Gastroesophageal sphincter (tissue), 4 donors: ENCODE data around the gene CHCHD6. TPM values are rescaled to one million over a fixed set of nuclear protein-coding genes. Genes with fewer than 3 reads are reported as not detected.

Experiments used
- ATAC-seq: fragments of 150-250 bp; one replicate; pipeline ENCODE4 v1.9.1; 2016; ENCODE audit warnings: mild to moderate bottlenecking, moderate library complexity
- H3K27ac ChIP-seq, 4 donors: fragments of 200-600 bp; sonication (generic) in 3 of 4; 1 replicate in 3 of 4; 2 replicates in 1 of 4; pipeline ENCODE4 v1.5.1; 2016 to 2019
- H3K27me3 ChIP-seq: fragments of 200-600 bp; sonication (generic); one replicate; pipeline ENCODE4 v1.5.1; 2019
- H3K36me3 ChIP-seq, 2 donors: fragments of 200-600 bp; sonication (generic); one replicate each; pipeline ENCODE4 v1.5.1; 2019; ENCODE audit warnings: control low read depth in 1 of 2
- H3K4me1 ChIP-seq, 3 donors: fragments of 200-600 bp; sonication (generic); 1 replicate in 2 of 3; 2 replicates in 1 of 3; pipeline ENCODE4 v1.5.1; 2016 to 2019; ENCODE audit warnings: control low read depth in 2 of 3
- H3K4me3 ChIP-seq, 2 donors: fragments of 200-600 bp; sonication (generic); one replicate each; pipeline ENCODE4 v1.5.1; 2019; ENCODE audit warnings: mild to moderate bottlenecking in 1 of 2, moderate library complexity in 1 of 2
- H3K9me3 ChIP-seq, 3 donors: fragments of 200-600 bp; sonication (generic); one replicate each; pipeline ENCODE4 v1.5.1; 2017 to 2019; ENCODE audit warnings: control low read depth in 2 of 3
- CTCF ChIP-seq, 4 experiments: fragments of 200-600 bp in 2 of 4; fragments of 450-650 bp in 2 of 4; sonication (generic) in 1 of 4; IDR thresholded peaks; one replicate each; pipeline ENCODE4 v1.5.1; 2017 to 2019; ENCODE audit warnings: antibody characterized with exemption in 4 of 4, mild to moderate bottlenecking in 2 of 4, moderate library complexity in 2 of 4
- EP300 ChIP-seq: sonication (generic); formaldehyde crosslinking; IDR thresholded peaks from one replicate; pipeline ENCODE4 v1.6.1; 2017; ENCODE audit warnings: antibody characterized with exemption, mild to moderate bottlenecking
- POLR2A ChIP-seq, 2 donors: fragments of 450-650 bp; IDR thresholded peaks; one replicate each; pipeline ENCODE4 v1.6.1; 2017; ENCODE audit warnings: antibody characterized with exemption in 2 of 2, mild to moderate bottlenecking in 2 of 2, moderate library complexity in 1 of 2
- POLR2AphosphoS5 ChIP-seq: sonication (generic); formaldehyde crosslinking; IDR thresholded peaks from one replicate; pipeline ENCODE4 v1.6.1; 2017; ENCODE audit warnings: antibody characterized with exemption
- WGBS, 2 donors: methylation state at CpG; one replicate each; pipeline ENCODE4 v1.1.5; 2018; ENCODE audit warnings: low coverage in 1 of 2; 5-methylcytosine and 5-hydroxymethylcytosine counted together
- total RNA-seq, 4 donors: library from RNA; depleted of rRNA; stranded (reverse); fragments of >200 nt; gene quantifications; one replicate each; pipeline ENCODE4 v1.1.0, GENCODE V29; 2016

Gene CHCHD6
- total RNA-seq, 4 donors from 2014 or later: 8.5 to 37.2 (median 15.2) TPM

- peaks cover 0 to 56% (median 27%) of the 10 kb centered on the region in 3 donors for H3K4me1 ChIP-seq
Measured at GRCh38 chr3:127000761-127001160, 296.7 kb downstream of the CHCHD6 start.

GRCh38 chr3:127001486-127002194 is 297.6 kb downstream of the CHCHD6 start:
- ATAC-seq: no peak
- Histone ChIP-seq H3K4me1 (peaks cover 0 to 58% (median 27%) of the 10 kb centered on the region in 3 donors), H3K36me3 (no peaks in the 10 kb centered on the region), H3K9me3 (no peaks in the 10 kb centered on the region), H3K4me3 (peak overlapping the region in 1 of 2 donors; percentile 34), H3K27ac (peak overlapping the region; percentile 8 to 80 (median 75)), H3K27me3 (no peaks in the 10 kb centered on the region)
- TF ChIP-seq POLR2AphosphoS5: no peak
- no peak for TF ChIP-seq POLR2A (IDR thresholded peaks at IDR 0.05)
- TF ChIP-seq CTCF (IDR thresholded peaks at IDR 0.05): peak in 1 of 4 experiments; percentile 39
- no peak for TF ChIP-seq EP300
- no CpG with 5 or more reads among the region's 23 CpGs for WGBS, 2 donors

More at GRCh38 chr3:127000761-127001160, 296.7 kb downstream of the CHCHD6 start:
- 57% methylated on average over 1 of the region's 12 CpGs; no CpG with 5 or more reads in 1 of the 2 donors for WGBS, 2 donors
- no peak overlapping the region for H3K4me3 ChIP-seq
- no peaks in the 10 kb centered on the region for H3K36me3 ChIP-seq
- no peak for ATAC-seq
- TF ChIP-seq POLR2AphosphoS5: no peak
- no peak for TF ChIP-seq EP300
- TF ChIP-seq POLR2A (IDR thresholded peaks at IDR 0.05): no peak
- TF ChIP-seq CTCF (IDR thresholded peaks at IDR 0.05): no peak
- H3K9me3 ChIP-seq: no peaks in the 10 kb centered on the region
- no peaks in the 10 kb centered on the region for H3K27me3 ChIP-seq
- peak overlapping the region in 3 of 4 donors; percentile 74 to 80 (median 76) for H3K27ac ChIP-seq

- TF ChIP-seq EP300 (no peak), CTCF (IDR thresholded peaks at IDR 0.05) (peak in 2 of 4 experiments; percentile 45 to 66), POLR2AphosphoS5 (peak; percentile 48), POLR2A (IDR thresholded peaks at IDR 0.05) (no peak)
- 27% methylated on average over 9 of the region's 26 CpGs; no CpG with 5 or more reads in 1 of the 2 donors for WGBS, 2 donors
- H3K27me3 ChIP-seq: no peaks in the 10 kb centered on the region
- H3K4me3 ChIP-seq: peak overlapping the region in 1 of 2 donors; percentile 34
- H3K4me1 ChIP-seq: peaks cover 0 to 63% (median 27%) of the 10 kb centered on the region in 3 donors
- peak; percentile 94 for ATAC-seq
- peaks cover 0 to under 1% of the 10 kb centered on the region in 2 donors for H3K36me3 ChIP-seq
- H3K27ac ChIP-seq: peak overlapping the region in 3 of 4 donors; percentile 74 to 80 (median 76)
- H3K9me3 ChIP-seq: no peaks in the 10 kb centered on the region
Measured at GRCh38 chr3:127002195-127003174, 298.4 kb downstream of the CHCHD6 start.

- Histone ChIP-seq H3K27ac (peak overlapping the region in 2 of 4 donors; percentile 76 to 80), H3K36me3 (peaks cover 0 to 7% of the 10 kb centered on the region in 2 donors), H3K9me3 (no peaks in the 10 kb centered on the region), H3K4me3 (no peak overlapping the region), H3K4me1 (peaks cover 0 to 65% (median 27%) of the 10 kb centered on the region in 3 donors), H3K27me3 (no peaks in the 10 kb centered on the region)
- ATAC-seq: no peak
- WGBS, 2 donors: 100% methylated on average over 3 of the region's 12 CpGs; no CpG with 5 or more reads in 1 of the 2 donors
- TF ChIP-seq POLR2AphosphoS5: no peak
- TF ChIP-seq EP300: no peak
- TF ChIP-seq POLR2A (IDR thresholded peaks at IDR 0.05): no peak
- TF ChIP-seq CTCF (IDR thresholded peaks at IDR 0.05): no peak
Measured at GRCh38 chr3:127003175-127003555, 299.1 kb downstream of the CHCHD6 start.
